GM12872 (cell line): ENCODE measurements around the gene GABRB1.

ENCODE experiments used
- CTCF ChIP-seq: IDR thresholded peaks from 3 replicates; pipeline ENCODE4 v1.5.1; 2011; ENCODE audit warnings: low read depth, mild to moderate bottlenecking, low read length, moderate library complexity; ENCODE audit not compliant: insufficient read depth

The GABRB1 gene

GRCh38 chr4:47334652-47335051 lies 303.3 kb downstream of the GABRB1 start:
- no peak for TF ChIP-seq CTCF

- TF ChIP-seq CTCF, result no peak
Observed at GRCh38 chr4:47337893-47338292, 306.5 kb downstream of the GABRB1 start.

GRCh38 chr4:47340914-47341313 lies 309.5 kb downstream of the GABRB1 start:
- TF ChIP-seq CTCF, result no peak

GRCh38 chr4:47342796-47343195 lies 311.4 kb downstream of the GABRB1 start:
- TF ChIP-seq CTCF, result no peak

GRCh38 chr4:47349326-47349725 lies 318.0 kb downstream of the GABRB1 start:
- TF ChIP-seq CTCF, result no peak

- no peak for TF ChIP-seq CTCF
Observed at GRCh38 chr4:47355568-47355967, 324.2 kb downstream of the GABRB1 start.

GRCh38 chr4:47359891-47360290 lies 328.5 kb downstream of the GABRB1 start:
- TF ChIP-seq CTCF, result no peak

GRCh38 chr4:47367761-47368160 lies 336.4 kb downstream of the GABRB1 start:
- no peak for TF ChIP-seq CTCF
